CD4-positive, CD25-positive, alpha-beta regulatory T cell (primary cell): ENCODE measurements around the gene DNAAF8. TPM values are rescaled to one million over a fixed set of nuclear protein-coding genes. Genes with fewer than 3 reads are reported as not detected.

Experiments used
- ATAC-seq, 2 donors: fragments of 150-1000 bp; cut with Tn5 transposase; one replicate each; pipeline ENCODE4 v1.10.0; 2021; ENCODE audit warnings: low read depth in 2 of 2, moderate number of reproducible peaks in 2 of 2, moderate library complexity in 1 of 2
- DNase-seq, 3 donors: peaks; one replicate each; pipeline versions ENCODE4 v3.0.0 to v3.0.0-alpha.2; 2012 to 2022; ENCODE audit warnings: mixed read lengths in 1 of 3
- H3K27ac ChIP-seq: one replicate; pipeline ENCODE4 v1.7.0; 2013; ENCODE audit warnings: mild to moderate bottlenecking, low read length; ENCODE audit not compliant: insufficient read depth, poor library complexity, severe bottlenecking
- H3K27me3 ChIP-seq: one replicate; pipeline ENCODE4 v1.7.0; 2013; ENCODE audit warnings: low read length; ENCODE audit not compliant: control insufficient read depth, insufficient read depth
- H3K36me3 ChIP-seq: one replicate; pipeline ENCODE4 v1.7.0; 2013; ENCODE audit warnings: mild to moderate bottlenecking, low read length, moderate library complexity; ENCODE audit not compliant: control insufficient read depth, insufficient read depth
- H3K4me1 ChIP-seq: 2 replicates; pipeline ENCODE4 v1.7.0; 2013; ENCODE audit warnings: mild to moderate bottlenecking, low read length; ENCODE audit not compliant: insufficient read depth, control insufficient read depth, poor library complexity, severe bottlenecking
- H3K4me3 ChIP-seq: one replicate; pipeline ENCODE4 v1.7.0; 2013; ENCODE audit warnings: low read depth, mild to moderate bottlenecking, low read length, moderate library complexity
- H3K9me3 ChIP-seq, 2 experiments: 1 replicate in 1 of 2; 2 replicates in 1 of 2; pipeline ENCODE4 v1.7.0; 2013; ENCODE audit warnings: low read length in 2 of 2, mild to moderate bottlenecking in 1 of 2, moderate library complexity in 1 of 2; ENCODE audit not compliant: control insufficient read depth in 2 of 2
- H3K27ac Mint-ChIP-seq, 3 donors: one replicate each; pipeline ENCODE4 v1.8.0; 2020 to 2022; ENCODE audit warnings: mild to moderate bottlenecking in 3 of 3, mixed read lengths in 3 of 3, moderate library complexity in 2 of 3
- H3K27me3 Mint-ChIP-seq: one replicate; pipeline ENCODE4 v1.8.0; 2022; ENCODE audit warnings: mild to moderate bottlenecking, mixed read lengths
- H3K36me3 Mint-ChIP-seq: one replicate; pipeline ENCODE4 v1.8.0; 2020; ENCODE audit warnings: mixed read lengths
- H3K4me1 Mint-ChIP-seq, 4 donors: one replicate each; pipeline ENCODE4 v1.8.0; 2020 to 2022; ENCODE audit warnings: mixed read lengths in 4 of 4, mild to moderate bottlenecking in 1 of 4
- H3K4me3 Mint-ChIP-seq, 4 donors: one replicate each; pipeline ENCODE4 v1.8.0; 2020 to 2022; ENCODE audit warnings: mild to moderate bottlenecking in 4 of 4, mixed read lengths in 4 of 4, moderate library complexity in 3 of 4
- H3K9me3 Mint-ChIP-seq, 7 donors: one replicate each; pipeline ENCODE4 v1.8.0; 2020 to 2022; ENCODE audit warnings: mixed read lengths in 7 of 7, mild to moderate bottlenecking in 3 of 7, moderate library complexity in 2 of 7
- polyA plus RNA-seq, 4 donors: library from polyadenylated mRNA; unstranded; fragments of 300-500 nt; fragmentation: Illumina TruSeq; gene quantifications; one replicate each; pipeline ENCODE4 v1.2.3, GENCODE V29; 2021
- total RNA-seq: library from RNA; stranded (reverse); gene quantifications from one replicate; pipeline ENCODE4 v1.2.3, GENCODE V29; 2022

DNAAF8 gene
- total and polyA plus RNA-seq, 5 donors from 2014 or later: 0.06 TPM; not detected in 4

GRCh38 chr16:4792951-4793513, 58.7 kb downstream of the DNAAF8 start:
- H3K9me3 Mint-ChIP-seq: no peaks in the 10 kb centered on the region
- H3K27ac ChIP-seq: no peak overlapping the region
- H3K36me3 Mint-ChIP-seq: no peaks in the 10 kb centered on the region
- H3K27me3 ChIP-seq: no peaks in the 10 kb centered on the region
- no peaks in the 10 kb centered on the region for H3K36me3 ChIP-seq
- H3K27me3 Mint-ChIP-seq: no peaks in the 10 kb centered on the region
- H3K4me1 ChIP-seq: no peaks in the 10 kb centered on the region
- H3K4me3 ChIP-seq: no peak overlapping the region
- H3K4me3 Mint-ChIP-seq: no peak overlapping the region
- no peaks in the 10 kb centered on the region for H3K4me1 Mint-ChIP-seq
- ATAC-seq (no peak), DNase-seq (no peak)
- no peaks in the 10 kb centered on the region for H3K9me3 ChIP-seq
- H3K27ac Mint-ChIP-seq: no peak overlapping the region

- Histone ChIP-seq H3K36me3 (no peaks in the 10 kb centered on the region), H3K4me3 (no peak within 1 kb of the TSS), H3K27ac (no peak within 1 kb of the TSS), H3K9me3 (no peaks in the 10 kb centered on the region), H3K27me3 (no peaks in the 10 kb centered on the region), H3K4me1 (no peaks in the 10 kb centered on the region)
- no peaks in the 10 kb centered on the region for H3K36me3 Mint-ChIP-seq
- DNase-seq (no peak), ATAC-seq (no peak)
- no peaks in the 10 kb centered on the region for H3K27me3 Mint-ChIP-seq
- no peak within 1 kb of the TSS for H3K4me3 Mint-ChIP-seq
- no peaks in the 10 kb centered on the region for H3K9me3 Mint-ChIP-seq
- H3K27ac Mint-ChIP-seq: peak within 1 kb of the TSS in 1 of 3 donors; percentile 20
- H3K4me1 Mint-ChIP-seq: peaks cover 0 to 1% (median 0%) of the 10 kb centered on the region in 4 donors
These were observed 61.0 kb downstream of the DNAAF8 start, which contains the start of gene SMIM22 for GRCh38 chr16:4795181-4795827. TSS of gene SMIM22 (plus strand) at chr16:4795369. CDS start at chr16:4795735, 366 bp downstream.

GRCh38 chr16:4795828-4796572, 61.7 kb downstream of the DNAAF8 start:
- no peak overlapping the region for H3K4me3 Mint-ChIP-seq
- H3K36me3 Mint-ChIP-seq: no peaks in the 10 kb centered on the region
- no peak for ATAC-seq
- no peaks in the 10 kb centered on the region for H3K27me3 ChIP-seq
- no peak overlapping the region for H3K4me3 ChIP-seq
- peaks cover 0 to 7% (median 1%) of the 10 kb centered on the region in 4 donors for H3K4me1 Mint-ChIP-seq
- no peaks in the 10 kb centered on the region for H3K9me3 ChIP-seq
- peak overlapping the region in 1 of 3 donors; percentile 20 for H3K27ac Mint-ChIP-seq
- H3K27ac ChIP-seq: no peak overlapping the region
- no peaks in the 10 kb centered on the region for H3K27me3 Mint-ChIP-seq
- H3K9me3 Mint-ChIP-seq: no peaks in the 10 kb centered on the region
- peaks cover under 1% of the 10 kb centered on the region for H3K4me1 ChIP-seq
- no peak for DNase-seq
- no peaks in the 10 kb centered on the region for H3K36me3 ChIP-seq

- no peak for DNase-seq
- no peaks in the 10 kb centered on the region for H3K36me3 Mint-ChIP-seq
- H3K4me1 Mint-ChIP-seq: peaks cover 0 to 14% (median 1%) of the 10 kb centered on the region in 4 donors
- Histone ChIP-seq H3K27me3 (no peaks in the 10 kb centered on the region), H3K4me1 (peaks cover 12% of the 10 kb centered on the region), H3K9me3 (no peaks in the 10 kb centered on the region), H3K36me3 (no peaks in the 10 kb centered on the region), H3K4me3 (no peak overlapping the region), H3K27ac (no peak overlapping the region)
- no peaks in the 10 kb centered on the region for H3K9me3 Mint-ChIP-seq
- H3K27ac Mint-ChIP-seq: no peak overlapping the region
- no peak for ATAC-seq
- H3K27me3 Mint-ChIP-seq: no peaks in the 10 kb centered on the region
- H3K4me3 Mint-ChIP-seq: no peak overlapping the region
These were observed 62.9 kb downstream of the DNAAF8 start for GRCh38 chr16:4796982-4797804.

GRCh38 chr16:4797805-4798252, 63.5 kb downstream of the DNAAF8 start:
- H3K9me3 Mint-ChIP-seq: no peaks in the 10 kb centered on the region
- H3K4me1 Mint-ChIP-seq: peaks cover 0 to 15% (median 2%) of the 10 kb centered on the region in 4 donors
- ATAC-seq (no peak), DNase-seq (no peak)
- H3K9me3 ChIP-seq: no peaks in the 10 kb centered on the region
- H3K27ac Mint-ChIP-seq: no peak overlapping the region
- H3K4me3 Mint-ChIP-seq: no peak overlapping the region
- no peak overlapping the region for H3K27ac ChIP-seq
- no peaks in the 10 kb centered on the region for H3K27me3 ChIP-seq
- peaks cover 15% of the 10 kb centered on the region for H3K4me1 ChIP-seq
- H3K4me3 ChIP-seq: no peak overlapping the region
- H3K27me3 Mint-ChIP-seq: no peaks in the 10 kb centered on the region
- no peaks in the 10 kb centered on the region for H3K36me3 Mint-ChIP-seq
- H3K36me3 ChIP-seq: no peaks in the 10 kb centered on the region

GRCh38 chr16:4798456-4798855, 64.1 kb downstream of the DNAAF8 start:
- Histone ChIP-seq H3K27me3 (no peaks in the 10 kb centered on the region), H3K27ac (no peak overlapping the region), H3K36me3 (no peaks in the 10 kb centered on the region), H3K9me3 (no peaks in the 10 kb centered on the region), H3K4me1 (peaks cover 21% of the 10 kb centered on the region), H3K4me3 (no peak overlapping the region)
- DNase-seq: no peak
- H3K27ac Mint-ChIP-seq: no peak overlapping the region
- no peak overlapping the region for H3K4me3 Mint-ChIP-seq
- ATAC-seq: no peak
- no peaks in the 10 kb centered on the region for H3K36me3 Mint-ChIP-seq
- peaks cover 0 to 20% (median 5%) of the 10 kb centered on the region in 4 donors for H3K4me1 Mint-ChIP-seq
- no peaks in the 10 kb centered on the region for H3K9me3 Mint-ChIP-seq
- H3K27me3 Mint-ChIP-seq: no peaks in the 10 kb centered on the region
